OCI-LY7 (cell line): ENCODE data around the gene LRCOL1.

Experiments
- CTCF ChIP-seq: fragments of 200-600 bp; sonication (generic); conservative IDR thresholded peaks from 2 replicates; pipeline ENCODE4 v1.5.1; 2014; ENCODE audit warnings: mild to moderate bottlenecking, antibody characterized with exemption, low read length, moderate library complexity, mixed read lengths
- EZH2phosphoT487 ChIP-seq: fragments of 200-600 bp; sonication (generic); IDR thresholded peaks from 2 replicates; pipeline ENCODE4 v1.6.1; 2018; ENCODE audit warnings: low read depth, borderline replicate concordance, mild to moderate bottlenecking, mixed run types, antibody characterized with exemption, low read length, moderate library complexity, mixed read lengths

- TF ChIP-seq CTCF (no peak), EZH2phosphoT487 (no peak)
Observed at GRCh38 chr12:132624910-132625630, 14.7 kb upstream of the LRCOL1 start.
